Nephron (organoid): Measurements from ENCODE around the gene SULT2A1.
A peak's percentile ranks its signal among the peaks of the same experiment; 100 is the strongest.

Source experiments
- H3K27ac Mint-ChIP-seq, 3 experiments: 2 replicates each; pipeline ENCODE4 v1.8.0; 2020; ENCODE audit warnings: mixed read lengths in 3 of 3, mild to moderate bottlenecking in 2 of 3, moderate library complexity in 1 of 3
- H3K27me3 Mint-ChIP-seq: 2 replicates; pipeline ENCODE4 v1.8.0; 2021; ENCODE audit warnings: low read depth, mild to moderate bottlenecking, moderate library complexity, mixed read lengths
- H3K36me3 Mint-ChIP-seq: 2 replicates; pipeline ENCODE4 v1.8.0; 2020; ENCODE audit warnings: low read depth, mixed read lengths
- H3K4me1 Mint-ChIP-seq: 2 replicates; pipeline ENCODE4 v1.8.0; 2020; ENCODE audit warnings: mixed read lengths
- H3K4me3 Mint-ChIP-seq, 3 experiments: 2 replicates each; pipeline ENCODE4 v1.8.0; 2020; ENCODE audit warnings: mild to moderate bottlenecking in 3 of 3, mixed read lengths in 3 of 3, moderate library complexity in 2 of 3
- H3K9me3 Mint-ChIP-seq: 2 replicates; pipeline ENCODE4 v1.8.0; 2020; ENCODE audit warnings: mixed read lengths
- TF ChIP-seq, protein P1 (sequence below), 3 experiments: fragments of 200-600 bp; sonication (generic); IDR thresholded peaks; one replicate each; pipeline ENCODE4 v1.5.0; 2021; ENCODE audit warnings: antibody characterized with exemption in 3 of 3; ENCODE audit not compliant: unreplicated experiment in 3 of 3

The SULT2A1 gene

GRCh38 chr19:47854459-47854858 lies 31.7 kb downstream of the SULT2A1 start:
- no peak overlapping the region for H3K27ac Mint-ChIP-seq
- peaks cover 40% of the 10 kb centered on the region for H3K27me3 Mint-ChIP-seq
- no peaks in the 10 kb centered on the region for H3K9me3 Mint-ChIP-seq
- peaks cover 5% of the 10 kb centered on the region for H3K4me1 Mint-ChIP-seq
- TF ChIP-seq, protein P1, sequence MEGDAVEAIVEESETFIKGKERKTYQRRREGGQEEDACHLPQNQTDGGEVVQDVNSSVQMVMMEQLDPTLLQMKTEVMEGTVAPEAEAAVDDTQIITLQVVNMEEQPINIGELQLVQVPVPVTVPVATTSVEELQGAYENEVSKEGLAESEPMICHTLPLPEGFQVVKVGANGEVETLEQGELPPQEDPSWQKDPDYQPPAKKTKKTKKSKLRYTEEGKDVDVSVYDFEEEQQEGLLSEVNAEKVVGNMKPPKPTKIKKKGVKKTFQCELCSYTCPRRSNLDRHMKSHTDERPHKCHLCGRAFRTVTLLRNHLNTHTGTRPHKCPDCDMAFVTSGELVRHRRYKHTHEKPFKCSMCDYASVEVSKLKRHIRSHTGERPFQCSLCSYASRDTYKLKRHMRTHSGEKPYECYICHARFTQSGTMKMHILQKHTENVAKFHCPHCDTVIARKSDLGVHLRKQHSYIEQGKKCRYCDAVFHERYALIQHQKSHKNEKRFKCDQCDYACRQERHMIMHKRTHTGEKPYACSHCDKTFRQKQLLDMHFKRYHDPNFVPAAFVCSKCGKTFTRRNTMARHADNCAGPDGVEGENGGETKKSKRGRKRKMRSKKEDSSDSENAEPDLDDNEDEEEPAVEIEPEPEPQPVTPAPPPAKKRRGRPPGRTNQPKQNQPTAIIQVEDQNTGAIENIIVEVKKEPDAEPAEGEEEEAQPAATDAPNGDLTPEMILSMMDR (IDR thresholded peaks at IDR 0.05; ENCODE audit: unreplicated experiment in 3 of 3) = no peak
- no peak overlapping the region for H3K4me3 Mint-ChIP-seq
- H3K36me3 Mint-ChIP-seq = no peaks in the 10 kb centered on the region

DNA sequence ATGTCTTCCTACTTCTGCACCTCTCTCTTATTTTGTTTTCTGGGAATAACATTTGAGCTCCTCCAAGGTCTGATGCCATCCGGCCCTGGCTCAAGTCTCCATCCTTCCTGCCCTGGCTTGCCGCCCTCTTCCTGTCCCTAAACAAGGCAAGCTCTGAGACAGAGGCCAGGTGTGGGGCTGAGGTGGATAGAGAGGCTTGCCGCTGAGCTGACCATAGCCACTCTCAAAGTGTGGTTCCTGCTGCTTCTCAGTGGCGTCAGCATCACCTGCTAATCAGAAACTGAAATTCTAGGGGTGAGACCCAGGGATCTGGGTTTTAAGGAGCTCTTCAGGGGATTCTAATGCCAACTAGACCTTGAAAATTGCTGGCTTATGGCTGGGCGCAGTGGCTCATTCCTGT lies 33.1 kb downstream of the SULT2A1 start:
- H3K27ac Mint-ChIP-seq = no peak overlapping the region
- H3K27me3 Mint-ChIP-seq = peaks cover 53% of the 10 kb centered on the region
- H3K9me3 Mint-ChIP-seq = no peaks in the 10 kb centered on the region
- no peaks in the 10 kb centered on the region for H3K36me3 Mint-ChIP-seq
- TF ChIP-seq, protein P1 (IDR thresholded peaks at IDR 0.05; ENCODE audit: unreplicated experiment in 3 of 3) = no peak
- no peak overlapping the region for H3K4me3 Mint-ChIP-seq
- H3K4me1 Mint-ChIP-seq = peaks cover 15% of the 10 kb centered on the region

DNA sequence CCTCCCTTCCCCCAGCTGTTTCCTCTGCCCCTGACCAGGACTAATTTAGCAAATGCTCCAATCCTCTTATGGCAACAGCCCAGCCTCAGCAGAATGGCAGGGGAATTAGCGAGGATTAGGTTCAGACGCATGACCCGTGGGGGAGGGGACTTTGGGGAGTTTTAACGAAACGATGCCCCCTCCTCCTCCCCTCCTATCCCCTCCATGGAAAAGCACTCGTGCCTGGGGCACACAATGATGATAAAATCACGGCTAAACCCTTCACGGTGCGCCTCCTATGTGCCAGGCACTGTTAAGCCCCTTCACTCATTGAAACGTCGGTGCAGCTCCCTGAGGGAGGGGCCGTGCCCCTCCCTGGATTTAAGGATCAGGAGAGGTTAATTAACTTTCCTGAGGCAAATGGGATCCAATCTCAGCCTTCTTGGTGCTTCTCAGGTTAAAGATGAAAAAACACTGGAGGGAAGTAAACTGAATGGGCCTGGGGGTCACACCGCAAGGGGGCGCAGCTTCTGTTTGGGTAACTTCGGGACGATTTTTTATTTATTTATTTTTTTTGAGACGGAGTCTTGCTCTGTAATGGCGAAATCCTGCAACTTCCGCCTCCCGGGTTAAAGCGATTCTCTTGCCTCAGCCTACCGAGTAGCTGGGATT lies 37.2 kb downstream of the SULT2A1 start:
- TF ChIP-seq, protein P1 (IDR thresholded peaks at IDR 0.05; ENCODE audit: unreplicated experiment in 3 of 3) = peak; percentile 32 to 57 (median 39)
- H3K9me3 Mint-ChIP-seq = no peaks in the 10 kb centered on the region
- peaks cover 50% of the 10 kb centered on the region for H3K27me3 Mint-ChIP-seq
- peaks cover 18% of the 10 kb centered on the region for H3K4me1 Mint-ChIP-seq
- peak overlapping the region in 1 of 3 experiments; percentile 10 for H3K4me3 Mint-ChIP-seq
- no peaks in the 10 kb centered on the region for H3K36me3 Mint-ChIP-seq
- peak overlapping the region in 2 of 3 experiments; percentile 0 to 41 for H3K27ac Mint-ChIP-seq

GRCh38 chr19:47848425-47848822 lies 37.7 kb downstream of the SULT2A1 start:
- Mint-ChIP-seq H3K36me3 (no peaks in the 10 kb centered on the region), H3K27ac (peak overlapping the region in 2 of 3 experiments; percentile 0 to 41), H3K4me3 (no peak overlapping the region), H3K9me3 (no peaks in the 10 kb centered on the region), H3K27me3 (peaks cover 47% of the 10 kb centered on the region), H3K4me1 (peaks cover 20% of the 10 kb centered on the region)
- TF ChIP-seq, protein P1 (IDR thresholded peaks at IDR 0.05; ENCODE audit: unreplicated experiment in 3 of 3) = no peak

GRCh38 chr19:47842941-47843340 lies 43.2 kb downstream of the SULT2A1 start:
- peaks cover 24% of the 10 kb centered on the region for H3K4me1 Mint-ChIP-seq
- H3K9me3 Mint-ChIP-seq = no peaks in the 10 kb centered on the region
- TF ChIP-seq, protein P1 (IDR thresholded peaks at IDR 0.05; ENCODE audit: unreplicated experiment in 3 of 3) = no peak
- H3K27ac Mint-ChIP-seq = no peak overlapping the region
- no peaks in the 10 kb centered on the region for H3K36me3 Mint-ChIP-seq
- peaks cover 20% of the 10 kb centered on the region for H3K27me3 Mint-ChIP-seq
- H3K4me3 Mint-ChIP-seq = no peak overlapping the region

- Mint-ChIP-seq H3K4me3 (peak overlapping the region in 2 of 3 experiments; percentile 11 to 22), H3K4me1 (peaks cover 24% of the 10 kb centered on the region), H3K27ac (peak overlapping the region in 1 of 3 experiments; percentile 21), H3K9me3 (no peaks in the 10 kb centered on the region), H3K27me3 (peaks cover 15% of the 10 kb centered on the region), H3K36me3 (no peaks in the 10 kb centered on the region)
- TF ChIP-seq, protein P1 (IDR thresholded peaks at IDR 0.05; ENCODE audit: unreplicated experiment in 3 of 3) = no peak
Observed at GRCh38 chr19:47839913-47840312, 46.2 kb downstream of the SULT2A1 start.
